Measurements from ENCODE around the gene PIGV. TPM values are rescaled to one million over a fixed set of nuclear protein-coding genes. Genes with fewer than 3 reads are reported as not detected.

The PIGV gene
- total RNA-seq (2021; ENCODE audit: unreplicated experiment) (13.2 TPM), Bru-seq, nascent RNA (percentile 67 among the genes with signal in this experiment), BruChase-seq, experiment 1, labeled RNA remaining after a 6-hour chase (percentile 71 among the genes with signal in this experiment), BruChase-seq, experiment 2, labeled RNA remaining after a 2-hour chase (percentile 73 among the genes with signal in this experiment)
- polyA plus RNA-seq (2012): 13.8 and 16.8 TPM in 2 replicates
- long read RNA-seq, transcript PIGV-201 (4 exons, 2,367 nt): major isoform, 15 of 46 reads
- long read RNA-seq, partial matches to known transcripts: 8 of 46 reads
- long read RNA-seq, other reads (novel, unspliced or antisense): 20 of 46 reads

DNA sequence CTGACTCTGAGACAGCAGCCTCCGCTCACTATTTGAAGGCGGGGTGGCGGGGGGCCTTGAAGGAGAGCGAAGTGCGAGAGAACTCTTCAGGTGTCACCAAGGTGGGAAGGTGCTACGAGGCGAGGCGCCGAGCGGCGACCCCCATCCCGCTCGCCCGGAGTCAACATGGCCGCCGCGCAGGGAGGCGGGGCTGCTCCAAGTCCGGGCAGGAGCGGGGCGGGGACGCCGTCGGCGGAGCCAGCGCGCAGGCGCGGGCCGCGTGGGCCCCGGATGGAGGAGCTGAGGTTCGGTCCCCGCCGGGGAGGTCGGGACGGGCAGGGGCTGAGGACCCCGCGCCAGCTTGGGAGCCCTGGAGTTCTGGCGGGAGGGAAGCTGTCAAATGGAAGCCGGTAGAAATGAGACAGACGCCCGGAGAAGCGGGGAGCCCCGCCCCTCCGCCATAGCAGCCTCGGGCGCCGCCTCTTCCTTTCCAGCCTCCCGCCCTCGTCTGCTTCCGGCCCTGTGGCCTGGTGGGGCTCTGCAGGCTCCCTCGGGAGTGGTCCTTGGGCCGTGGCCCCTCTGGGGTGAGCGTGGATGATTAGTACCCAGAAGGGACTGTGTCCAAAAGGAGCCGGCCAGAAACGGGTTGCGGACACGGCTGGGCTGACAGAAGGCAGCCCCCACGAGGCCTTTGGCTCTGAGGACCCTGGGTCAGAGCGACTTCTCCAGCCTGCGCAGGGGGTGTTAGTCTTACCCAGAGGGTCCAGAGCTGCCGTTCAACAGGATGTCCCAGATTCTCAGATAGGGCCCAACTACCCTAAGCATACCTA lies at the start of gene PIGV:
TSS of gene PIGV (plus strand) at position 245 of the 809 bp plus-strand sequence. CDS start 2,866 bp downstream, outside the sequence.
- RAD21 ChIA-PET (ENCODE audit: low non-redundant PET in 1 of 2, low total read pairs in 2 of 2, uncharacterized antibody in 2 of 2, unreplicated experiment in 2 of 2): interaction anchor here (0.6 to 3.1 kb wide), 5 partner anchors 85 to 189 kb away, joined by 3 to 16 read pairs (median 7); no protein-coding TSS in a partner anchor
- H3K27me3 ChIP-seq (ENCODE audit: insufficient read depth, low read length): no peaks in the 10 kb centered on the region
- TF ChIP-seq EZH2 (IDR thresholded peaks at IDR 0.05): no peak
- peak; percentile 68 for TF ChIP-seq ZFX (IDR thresholded peaks at IDR 0.05)
- peak; percentile 96 for TF ChIP-seq YY1 (IDR thresholded peaks at IDR 0.05; ENCODE audit: extremely low read depth, insufficient replicate concordance, low read depth, low read length)
- peak; percentile 95 for TF ChIP-seq POLR2AphosphoS5 (IDR thresholded peaks at IDR 0.05; ENCODE audit: low read depth, low read length)
- peaks cover 21 to 50% of the 10 kb centered on the region in 2 experiments for H3K4me1 ChIP-seq (ENCODE audit: control insufficient read depth in 1 of 2, insufficient read depth in 2 of 2, low read length in 2 of 2)
- H3K27ac ChIP-seq (ENCODE audit: low read depth, low read length): peak within 1 kb of the TSS; percentile 98
- peak within 1 kb of the TSS; percentile 97 for H3K9ac ChIP-seq (ENCODE audit: low read length)
- intact Hi-C loops (cut with micrococcal nuclease): no loop called here
- no peaks in the 10 kb centered on the region for H3K9me3 ChIP-seq (ENCODE audit: control insufficient read depth in 1 of 2, insufficient read depth in 1 of 2, low read depth in 1 of 2, low read length in 2 of 2)
- DNase-seq (ENCODE audit: low read depth, low spot score) (peak; percentile 55), ATAC-seq (peak; percentile 82)
- peak within 1 kb of the TSS; percentile 55 to 94 for H3K4me3 ChIP-seq (replicated peaks in 1 of 2; ENCODE audit: low read depth in 1 of 2, low read length in 2 of 2)
- H3K79me2 ChIP-seq (ENCODE audit: insufficient read depth, low read length): no peaks in the 10 kb centered on the region
- POLR2A ChIA-PET: interaction anchor here (0.9 to 2.5 kb wide), 6 partner anchors 12 to 185 kb away, joined by 3 to 19 read pairs (median 11); no protein-coding TSS in a partner anchor
- no peaks in the 10 kb centered on the region for H3K36me3 ChIP-seq (ENCODE audit: control insufficient read depth in 1 of 2, insufficient read depth in 2 of 2, low read length in 2 of 2)
- CTCF ChIA-PET: interaction anchor here (0.9 to 5.3 kb wide), 14 partner anchors 12 to 318 kb away, joined by 3 to 117 read pairs (median 6); no protein-coding TSS in a partner anchor
- no peaks in the 10 kb centered on the region for H4K20me1 ChIP-seq (ENCODE audit: insufficient read depth)
- H3K4me2 ChIP-seq (ENCODE audit: low read length): peak within 1 kb of the TSS; percentile 99
- TSS peak; percentile 58 for BruUV-seq (replicated peaks)
- H2AFZ ChIP-seq (ENCODE audit: low read depth, low read length, poor library complexity, severe bottlenecking): peak within 1 kb of the TSS; percentile 20
- no peaks in the 10 kb centered on the region for H3K9me2 ChIP-seq (ENCODE audit: insufficient read depth)

DNA sequence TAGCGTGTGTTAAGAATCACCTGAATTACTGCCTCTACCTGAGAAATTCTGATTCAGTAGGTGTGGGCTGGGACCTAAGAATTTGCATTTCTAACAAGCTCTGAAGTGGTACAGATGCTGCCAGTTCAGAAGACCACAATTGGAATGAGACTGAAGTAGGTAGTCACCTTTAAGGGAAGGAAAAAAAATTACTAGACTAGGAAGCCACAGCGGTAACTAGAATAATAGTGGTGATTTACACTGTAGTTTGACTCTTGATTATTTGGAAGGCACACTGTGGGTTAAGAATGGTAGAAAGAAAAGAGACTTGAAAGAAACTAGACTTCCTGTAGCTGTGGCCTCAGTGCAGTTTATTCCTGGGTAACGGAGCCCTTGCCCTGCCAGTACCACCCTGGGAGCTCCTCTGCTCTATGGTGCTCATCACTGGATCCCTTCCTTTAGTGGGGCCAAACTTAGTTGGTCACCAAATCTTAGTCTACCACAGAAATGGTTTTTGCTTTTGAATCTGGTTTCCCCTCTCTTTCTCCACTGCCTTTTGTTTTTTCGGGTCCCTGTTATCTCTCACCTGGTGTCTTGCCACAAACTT lies 48.3 kb upstream of the PIGV start:
- H4K20me1 ChIP-seq (ENCODE audit: insufficient read depth): peaks cover 3% of the 10 kb centered on the region; the same call in 1 of the 2 replicates
- ChIA-PET POLR2A (no interaction called here), RAD21 (ENCODE audit: low non-redundant PET in 1 of 2, low total read pairs in 2 of 2, uncharacterized antibody in 2 of 2, unreplicated experiment in 2 of 2) (no interaction called here), CTCF (no interaction called here)
- H2AFZ ChIP-seq (ENCODE audit: low read depth, low read length, poor library complexity, severe bottlenecking): no peak overlapping the region
- H3K27me3 ChIP-seq (ENCODE audit: insufficient read depth, low read length): no peaks in the 10 kb centered on the region
- intact Hi-C loops (cut with micrococcal nuclease): no loop called here
- no peak for ATAC-seq
- no peak overlapping the region for H3K9ac ChIP-seq (ENCODE audit: low read length)
- H3K36me3 ChIP-seq (ENCODE audit: control insufficient read depth in 1 of 2, insufficient read depth in 2 of 2, low read length in 2 of 2): peaks cover 12 to 34% of the 10 kb centered on the region in 2 experiments
- no peaks in the 10 kb centered on the region for H3K9me3 ChIP-seq (ENCODE audit: control insufficient read depth in 1 of 2, insufficient read depth in 1 of 2, low read depth in 1 of 2, low read length in 2 of 2)
- H3K9me2 ChIP-seq (ENCODE audit: insufficient read depth): no peaks in the 10 kb centered on the region
- no peak for DNase-seq (ENCODE audit: low read depth, low spot score)
- H3K4me3 ChIP-seq (replicated peaks in 1 of 2; ENCODE audit: low read depth in 1 of 2, low read length in 2 of 2): no peak overlapping the region
- H3K27ac ChIP-seq (ENCODE audit: low read depth, low read length): no peak overlapping the region
- H3K4me1 ChIP-seq (ENCODE audit: control insufficient read depth in 1 of 2, insufficient read depth in 2 of 2, low read length in 2 of 2): peaks cover 9 to 19% of the 10 kb centered on the region in 2 experiments
- BruUV-seq (replicated peaks): no TSS peak
- no peak overlapping the region for H3K4me2 ChIP-seq (ENCODE audit: low read length)
- peaks cover 79% of the 10 kb centered on the region for H3K79me2 ChIP-seq (ENCODE audit: insufficient read depth, low read length)
- TF ChIP-seq SP1 (IDR thresholded peaks at IDR 0.05; ENCODE audit: low read depth): no peak
- TF ChIP-seq RAD21 (IDR thresholded peaks at IDR 0.05; ENCODE audit: low read depth): no peak
- TF ChIP-seq, protein P1, sequence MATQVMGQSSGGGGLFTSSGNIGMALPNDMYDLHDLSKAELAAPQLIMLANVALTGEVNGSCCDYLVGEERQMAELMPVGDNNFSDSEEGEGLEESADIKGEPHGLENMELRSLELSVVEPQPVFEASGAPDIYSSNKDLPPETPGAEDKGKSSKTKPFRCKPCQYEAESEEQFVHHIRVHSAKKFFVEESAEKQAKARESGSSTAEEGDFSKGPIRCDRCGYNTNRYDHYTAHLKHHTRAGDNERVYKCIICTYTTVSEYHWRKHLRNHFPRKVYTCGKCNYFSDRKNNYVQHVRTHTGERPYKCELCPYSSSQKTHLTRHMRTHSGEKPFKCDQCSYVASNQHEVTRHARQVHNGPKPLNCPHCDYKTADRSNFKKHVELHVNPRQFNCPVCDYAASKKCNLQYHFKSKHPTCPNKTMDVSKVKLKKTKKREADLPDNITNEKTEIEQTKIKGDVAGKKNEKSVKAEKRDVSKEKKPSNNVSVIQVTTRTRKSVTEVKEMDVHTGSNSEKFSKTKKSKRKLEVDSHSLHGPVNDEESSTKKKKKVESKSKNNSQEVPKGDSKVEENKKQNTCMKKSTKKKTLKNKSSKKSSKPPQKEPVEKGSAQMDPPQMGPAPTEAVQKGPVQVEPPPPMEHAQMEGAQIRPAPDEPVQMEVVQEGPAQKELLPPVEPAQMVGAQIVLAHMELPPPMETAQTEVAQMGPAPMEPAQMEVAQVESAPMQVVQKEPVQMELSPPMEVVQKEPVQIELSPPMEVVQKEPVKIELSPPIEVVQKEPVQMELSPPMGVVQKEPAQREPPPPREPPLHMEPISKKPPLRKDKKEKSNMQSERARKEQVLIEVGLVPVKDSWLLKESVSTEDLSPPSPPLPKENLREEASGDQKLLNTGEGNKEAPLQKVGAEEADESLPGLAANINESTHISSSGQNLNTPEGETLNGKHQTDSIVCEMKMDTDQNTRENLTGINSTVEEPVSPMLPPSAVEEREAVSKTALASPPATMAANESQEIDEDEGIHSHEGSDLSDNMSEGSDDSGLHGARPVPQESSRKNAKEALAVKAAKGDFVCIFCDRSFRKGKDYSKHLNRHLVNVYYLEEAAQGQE (IDR thresholded peaks at IDR 0.05; ENCODE audit: low read depth): no peak
- no peak for TF ChIP-seq POLR2A (IDR thresholded peaks at IDR 0.05; ENCODE audit: borderline replicate concordance, extremely low read depth, insufficient read depth, insufficient read length)
- TF ChIP-seq SRF (IDR thresholded peaks at IDR 0.05; ENCODE audit: low read depth): no peak
- no peak for TF ChIP-seq TCF7L2 (IDR thresholded peaks at IDR 0.05; ENCODE audit: borderline replicate concordance, extremely low read depth, insufficient read depth, insufficient read length)
- no peak for TF ChIP-seq POLR2AphosphoS5 (IDR thresholded peaks at IDR 0.05; ENCODE audit: low read depth, low read length)

All from HCT116 (cell line).